ENCODE measurements around the gene CDH8.
"Not testable (repeated sequence)": the region's sequence is repeated elsewhere in the genome, so short reads cannot be mapped to it uniquely, and the experiment has no call there.

CDH8 gene

DNA sequence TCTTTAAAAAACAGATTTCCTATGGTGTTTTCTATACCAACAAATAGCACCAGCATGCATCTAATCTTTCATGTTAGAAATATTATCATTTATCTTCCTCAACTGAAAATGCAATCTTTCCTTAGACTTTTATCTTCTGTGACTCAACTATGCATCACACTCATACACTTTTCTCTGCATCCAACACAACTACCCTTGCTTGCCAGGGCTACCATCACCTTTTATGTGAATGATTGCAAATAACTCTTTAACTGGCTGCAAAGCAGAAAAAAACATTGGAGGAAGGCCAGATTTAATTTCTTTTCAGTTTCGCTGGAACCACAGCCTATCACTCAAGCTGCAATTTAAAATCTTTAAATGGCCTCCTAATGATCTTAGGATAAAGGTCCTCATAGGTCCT is 212.9 kb downstream of the CDH8 start:
- Mint-ChIP-seq H3K27ac (no peak overlapping the region), H3K9me3 (peaks cover 11% of the 10 kb centered on the region), H3K36me3 (ENCODE audit: low read depth) (no peaks in the 10 kb centered on the region), H3K4me1 (ENCODE audit: low read depth) (no peaks in the 10 kb centered on the region), H3K27me3 (ENCODE audit: low read depth) (no peaks in the 10 kb centered on the region), H3K4me3 (no peak overlapping the region)

DNA sequence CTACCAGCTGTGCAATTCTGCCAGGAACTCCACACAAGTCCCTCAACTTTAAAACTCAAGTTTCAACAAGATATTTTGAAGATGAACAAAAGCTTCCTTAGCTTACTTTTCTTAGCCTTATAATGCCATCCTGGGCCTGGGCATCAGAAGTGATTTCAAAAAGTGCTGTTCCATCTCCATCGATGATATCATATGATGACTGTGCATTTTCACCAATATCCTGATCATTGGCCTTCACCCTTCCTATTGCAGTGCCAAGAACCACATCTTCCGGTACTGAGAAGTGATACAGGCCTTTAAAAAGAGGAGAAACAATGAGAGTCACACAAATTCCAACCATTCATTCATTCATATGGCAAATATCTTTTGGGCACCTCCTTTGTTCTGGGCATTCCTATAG is 215.4 kb downstream of the CDH8 start:
- Mint-ChIP-seq H3K9me3 (peaks cover 10% of the 10 kb centered on the region), H3K4me1 (ENCODE audit: low read depth) (no peaks in the 10 kb centered on the region), H3K36me3 (ENCODE audit: low read depth) (no peaks in the 10 kb centered on the region), H3K4me3 (no peak overlapping the region), H3K27ac (no peak overlapping the region), H3K27me3 (ENCODE audit: low read depth) (no peaks in the 10 kb centered on the region)

DNA sequence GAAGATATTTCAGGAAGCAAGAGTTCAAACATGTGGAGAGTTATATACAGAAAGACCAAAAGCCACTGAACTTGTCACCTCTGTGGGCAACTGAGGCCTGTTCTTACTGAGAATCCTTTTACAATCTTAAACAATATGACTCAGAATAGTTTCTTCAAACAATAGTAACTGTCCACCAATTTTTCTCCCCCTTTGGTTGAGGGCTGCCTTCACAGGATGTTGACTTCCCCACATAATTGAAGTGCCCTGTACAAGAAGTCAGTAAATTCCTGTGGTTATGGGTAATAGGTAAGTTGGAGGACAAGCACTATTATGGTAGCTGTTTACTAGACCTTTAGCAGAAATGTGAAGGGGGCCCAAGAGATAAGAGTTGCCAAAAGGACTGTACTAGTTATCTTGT is 215.8 kb downstream of the CDH8 start:
- Mint-ChIP-seq H3K27ac (no peak overlapping the region), H3K4me3 (no peak overlapping the region), H3K27me3 (ENCODE audit: low read depth) (no peaks in the 10 kb centered on the region), H3K4me1 (ENCODE audit: low read depth) (no peaks in the 10 kb centered on the region), H3K36me3 (ENCODE audit: low read depth) (no peaks in the 10 kb centered on the region), H3K9me3 (peaks cover 10% of the 10 kb centered on the region)

DNA sequence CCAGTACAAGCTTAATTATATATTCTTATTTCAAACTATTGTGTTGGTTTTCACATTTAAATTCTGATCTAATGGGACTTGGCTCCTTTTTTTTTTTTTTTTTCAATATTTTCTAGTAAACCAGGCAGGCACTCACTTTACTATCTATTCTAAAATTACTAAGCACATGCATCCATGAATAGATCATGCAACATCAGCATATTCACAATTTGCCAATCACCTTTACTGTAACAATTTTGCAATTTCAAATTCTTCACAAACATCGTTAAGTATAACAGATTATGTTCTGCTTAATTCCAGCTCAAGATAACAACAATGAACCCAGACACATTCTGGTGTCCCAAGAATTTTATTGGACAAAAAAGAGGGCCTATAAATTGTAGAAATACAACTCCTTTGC is 217.4 kb downstream of the CDH8 start:
- Mint-ChIP-seq H3K27ac (no peak overlapping the region), H3K9me3 (peaks cover 10% of the 10 kb centered on the region), H3K27me3 (ENCODE audit: low read depth) (no peaks in the 10 kb centered on the region), H3K36me3 (ENCODE audit: low read depth) (no peaks in the 10 kb centered on the region), H3K4me1 (ENCODE audit: low read depth) (no peaks in the 10 kb centered on the region), H3K4me3 (no peak overlapping the region)

DNA sequence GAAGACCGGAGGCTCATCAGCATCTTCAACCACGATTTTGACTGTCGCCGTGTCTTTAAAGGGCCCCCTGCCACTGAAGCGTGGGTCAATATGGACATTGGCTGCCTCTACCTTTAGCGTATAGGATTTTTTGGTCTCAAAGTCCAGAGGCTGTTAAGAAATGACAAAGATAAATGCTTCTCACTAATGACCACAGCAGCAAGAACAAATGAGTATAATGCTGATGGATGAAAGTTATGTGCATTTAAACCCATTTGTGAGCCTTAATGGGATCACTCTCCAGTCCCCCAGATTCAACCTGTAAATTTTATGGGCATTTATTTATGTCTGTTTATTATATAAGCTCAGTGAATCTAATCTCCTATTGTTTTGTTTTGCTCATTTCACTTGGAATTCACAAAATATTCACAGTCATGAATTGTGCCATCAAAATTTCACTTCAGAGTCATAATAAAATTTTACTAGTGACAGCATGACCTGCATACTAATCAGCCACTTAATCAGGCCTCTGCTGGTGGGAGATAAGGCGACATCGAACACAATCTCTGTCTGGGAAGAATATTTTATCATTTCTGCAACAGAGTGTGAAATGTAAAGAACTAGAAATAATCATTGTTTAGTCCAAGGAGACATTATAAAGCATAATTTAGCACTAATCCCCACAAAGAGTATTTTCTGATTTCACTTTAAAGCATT is 218.5 kb downstream of the CDH8 start:
- Mint-ChIP-seq H3K27ac (no peak overlapping the region), H3K27me3 (ENCODE audit: low read depth) (no peaks in the 10 kb centered on the region), H3K9me3 (peaks cover 7% of the 10 kb centered on the region), H3K4me3 (no peak overlapping the region), H3K4me1 (ENCODE audit: low read depth) (no peaks in the 10 kb centered on the region), H3K36me3 (ENCODE audit: low read depth) (no peaks in the 10 kb centered on the region)

DNA sequence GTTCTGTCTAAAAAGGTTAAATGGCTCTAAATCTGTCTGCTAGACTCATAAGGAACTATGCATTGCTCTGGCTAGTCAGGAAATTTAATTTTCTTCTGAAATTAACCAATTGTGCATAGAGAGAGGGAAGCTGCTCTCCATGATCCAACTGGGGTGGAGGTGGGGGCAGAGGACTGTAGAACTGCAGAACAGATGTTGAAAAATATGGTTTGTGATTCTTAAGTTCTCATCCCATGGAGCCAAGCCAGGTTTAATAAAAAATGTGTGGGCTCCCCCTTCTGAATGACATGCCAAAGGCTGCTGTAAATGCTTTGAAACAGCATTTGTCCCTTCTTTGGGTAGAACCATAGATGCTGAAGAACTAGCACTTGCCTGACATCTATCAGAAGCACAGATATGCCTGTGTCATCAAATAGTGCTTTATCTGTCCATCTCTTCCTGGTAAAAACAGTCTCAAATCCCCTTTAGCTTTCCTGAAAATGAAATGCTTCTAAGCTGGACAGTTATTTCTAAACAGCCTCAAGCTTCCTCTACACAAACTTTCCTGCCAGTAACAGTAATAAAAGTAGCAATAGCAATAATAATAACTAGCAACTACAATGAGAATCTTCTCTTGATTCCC is 221.4 kb downstream of the CDH8 start:
- H3K4me1 Mint-ChIP-seq (ENCODE audit: low read depth) = no peaks in the 10 kb centered on the region
- no peak overlapping the region for H3K27ac Mint-ChIP-seq
- H3K4me3 Mint-ChIP-seq = no peak overlapping the region
- no peaks in the 10 kb centered on the region for H3K36me3 Mint-ChIP-seq (ENCODE audit: low read depth)
- H3K9me3 Mint-ChIP-seq = peaks cover 3% of the 10 kb centered on the region
- no peaks in the 10 kb centered on the region for H3K27me3 Mint-ChIP-seq (ENCODE audit: low read depth)

DNA sequence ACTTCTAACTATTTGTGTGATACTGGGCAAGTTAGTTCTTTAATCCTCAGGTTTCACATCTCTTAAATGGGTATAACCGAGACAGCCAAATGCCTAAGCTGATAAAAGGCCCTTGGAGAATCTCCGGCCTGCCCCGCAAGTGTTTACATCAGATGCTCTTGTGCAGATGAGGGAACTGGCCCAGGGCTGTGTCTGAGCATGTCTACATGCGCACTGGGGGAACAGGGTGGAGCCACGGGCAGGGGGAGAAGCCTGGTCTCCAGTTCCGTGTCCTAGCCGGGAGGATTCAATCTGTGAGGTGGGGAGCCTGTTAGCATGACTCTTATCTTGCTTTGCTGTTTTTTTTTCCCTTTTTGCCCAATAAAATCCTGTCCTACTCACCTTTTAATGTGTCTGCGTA is 222.9 kb downstream of the CDH8 start:
- H3K4me1 Mint-ChIP-seq (ENCODE audit: low read depth) = no peaks in the 10 kb centered on the region
- no peak overlapping the region for H3K4me3 Mint-ChIP-seq
- H3K9me3 Mint-ChIP-seq = peaks cover 3% of the 10 kb centered on the region
- no peak overlapping the region for H3K27ac Mint-ChIP-seq
- no peaks in the 10 kb centered on the region for H3K36me3 Mint-ChIP-seq (ENCODE audit: low read depth)
- H3K27me3 Mint-ChIP-seq (ENCODE audit: low read depth) = no peaks in the 10 kb centered on the region

DNA sequence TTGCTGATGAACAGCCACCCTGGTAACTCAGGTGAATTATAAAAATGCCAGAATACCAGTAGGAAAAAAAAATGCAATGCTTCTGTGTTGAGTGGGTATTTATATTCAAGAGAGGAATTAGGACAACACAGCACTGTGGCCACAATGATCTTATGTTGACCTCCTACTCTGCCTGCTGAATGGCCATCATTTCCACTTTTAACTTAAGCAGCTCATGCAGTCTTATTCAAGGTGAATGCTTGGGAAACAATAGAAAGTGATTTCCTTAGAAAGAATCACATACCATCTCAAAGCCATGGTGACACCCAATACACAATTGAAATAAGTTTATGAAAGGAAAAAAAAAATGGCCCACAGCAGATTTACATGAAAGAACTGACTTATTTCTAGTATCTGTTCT is 224.0 kb downstream of the CDH8 start:
- H3K9me3 Mint-ChIP-seq = peaks cover 3% of the 10 kb centered on the region
- no peaks in the 10 kb centered on the region for H3K36me3 Mint-ChIP-seq (ENCODE audit: low read depth)
- no peaks in the 10 kb centered on the region for H3K4me1 Mint-ChIP-seq (ENCODE audit: low read depth)

DNA sequence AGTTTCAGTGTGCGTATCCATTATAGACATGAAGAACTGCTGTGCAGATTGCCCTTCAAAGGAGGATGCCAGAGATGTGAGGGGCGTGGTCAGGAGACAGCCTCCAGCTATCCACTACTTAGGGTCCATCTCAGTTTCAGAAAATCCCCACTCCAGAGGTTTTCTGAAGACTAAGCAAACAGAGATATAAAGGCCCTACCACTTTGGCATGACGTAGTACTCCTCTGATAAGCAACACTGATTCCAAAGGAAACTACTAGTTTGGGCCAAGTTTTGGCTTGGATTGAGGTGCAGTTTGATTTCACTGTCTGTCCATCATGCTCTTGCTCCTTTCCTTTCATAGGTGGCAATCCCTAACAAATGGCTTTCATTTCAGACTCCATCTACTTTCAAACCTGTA is 228.7 kb downstream of the CDH8 start:
- Mint-ChIP-seq H3K4me1 (ENCODE audit: low read depth) (no peaks in the 10 kb centered on the region), H3K9me3 (no peaks in the 10 kb centered on the region), H3K4me3 (no peak overlapping the region), H3K27ac (no peak overlapping the region), H3K27me3 (ENCODE audit: low read depth) (no peaks in the 10 kb centered on the region), H3K36me3 (ENCODE audit: low read depth) (no peaks in the 10 kb centered on the region)

More for the DNA sequence above, 224.0 kb downstream of the CDH8 start:
- no peak overlapping the region for H3K4me3 Mint-ChIP-seq
- no peak overlapping the region for H3K27ac Mint-ChIP-seq
- H3K27me3 Mint-ChIP-seq (ENCODE audit: low read depth) = no peaks in the 10 kb centered on the region

DNA sequence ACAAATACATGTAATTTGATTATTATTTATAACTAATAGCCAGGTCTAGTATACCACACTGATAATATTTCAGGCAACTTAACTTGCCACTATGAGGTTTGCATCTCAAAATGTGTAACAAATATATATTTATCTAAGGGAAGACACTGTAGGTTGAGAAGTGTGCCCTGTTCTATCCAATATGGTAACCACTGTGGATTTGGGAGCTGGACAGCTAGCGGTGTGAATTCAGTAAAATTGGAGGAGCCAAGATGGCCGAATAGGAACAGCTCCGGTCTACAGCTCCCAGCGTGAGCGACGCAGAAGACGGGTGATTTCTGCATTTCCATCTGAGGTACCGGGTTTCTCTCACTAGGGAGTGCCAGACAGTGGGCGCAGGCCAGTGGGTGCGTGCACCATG is 235.0 kb downstream of the CDH8 start:
- H3K27me3 Mint-ChIP-seq (ENCODE audit: low read depth); H3K4me1 Mint-ChIP-seq (ENCODE audit: low read depth): not testable (repeated sequence)

DNA sequence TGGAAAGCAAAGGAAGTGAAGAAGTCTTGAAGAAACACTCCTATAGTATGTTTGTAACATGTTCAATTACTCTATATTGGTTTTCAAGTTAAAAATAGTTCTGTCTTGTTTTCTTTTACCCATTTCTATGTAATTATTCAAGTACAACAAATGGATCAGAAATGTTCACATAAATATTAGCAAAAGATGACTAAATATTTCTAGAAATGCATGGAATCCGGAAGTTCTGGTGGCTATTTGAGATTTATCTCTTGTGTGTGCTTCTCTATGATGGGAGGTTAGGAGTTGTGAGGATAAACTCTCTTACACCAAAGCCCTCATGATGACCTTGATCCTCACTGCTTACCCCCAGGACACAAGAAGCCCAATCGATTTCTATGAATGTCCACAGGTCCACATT is 237.5 kb downstream of the CDH8 start:
- H3K27me3 Mint-ChIP-seq (ENCODE audit: low read depth) = no peaks in the 10 kb centered on the region
- no peak overlapping the region for H3K4me3 Mint-ChIP-seq
- no peak overlapping the region for H3K27ac Mint-ChIP-seq
- H3K36me3 Mint-ChIP-seq (ENCODE audit: low read depth) = no peaks in the 10 kb centered on the region
- H3K4me1 Mint-ChIP-seq (ENCODE audit: low read depth) = no peaks in the 10 kb centered on the region
- H3K9me3 Mint-ChIP-seq = peaks cover 21% of the 10 kb centered on the region

More for the DNA sequence above, 235.0 kb downstream of the CDH8 start:
- not testable (repeated sequence) for H3K4me3 Mint-ChIP-seq; H3K27ac Mint-ChIP-seq; H3K36me3 Mint-ChIP-seq (ENCODE audit: low read depth)
- peaks cover 18% of the 10 kb centered on the region for H3K9me3 Mint-ChIP-seq

DNA sequence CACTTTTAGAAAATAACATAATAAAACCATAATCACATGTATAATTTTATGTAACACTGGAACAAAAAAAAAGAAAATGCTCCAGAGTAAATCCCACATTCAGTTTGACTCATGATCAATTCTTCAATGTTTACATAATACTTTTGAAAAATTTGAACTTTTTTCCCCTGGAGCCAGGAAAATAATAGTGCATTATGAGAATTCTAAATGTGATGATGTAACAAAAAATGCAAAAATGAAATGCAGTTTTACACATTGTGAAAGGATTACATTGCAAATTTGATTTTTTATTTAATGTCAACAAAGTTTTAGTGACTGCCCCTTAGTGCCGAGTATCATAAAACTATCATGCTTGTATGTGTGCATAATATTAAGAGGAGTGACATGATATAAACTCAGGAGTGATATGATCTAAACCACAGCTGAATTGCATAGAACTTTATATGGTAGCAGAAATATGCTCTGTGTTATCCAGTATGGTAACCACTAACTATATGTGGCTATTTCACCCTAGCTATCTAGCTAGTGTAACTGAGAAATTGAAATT is 238.2 kb downstream of the CDH8 start:
- Mint-ChIP-seq H3K4me3 (no peak overlapping the region), H3K4me1 (ENCODE audit: low read depth) (no peaks in the 10 kb centered on the region), H3K27me3 (ENCODE audit: low read depth) (no peaks in the 10 kb centered on the region), H3K36me3 (ENCODE audit: low read depth) (no peaks in the 10 kb centered on the region), H3K9me3 (peaks cover 26% of the 10 kb centered on the region), H3K27ac (no peak overlapping the region)

DNA sequence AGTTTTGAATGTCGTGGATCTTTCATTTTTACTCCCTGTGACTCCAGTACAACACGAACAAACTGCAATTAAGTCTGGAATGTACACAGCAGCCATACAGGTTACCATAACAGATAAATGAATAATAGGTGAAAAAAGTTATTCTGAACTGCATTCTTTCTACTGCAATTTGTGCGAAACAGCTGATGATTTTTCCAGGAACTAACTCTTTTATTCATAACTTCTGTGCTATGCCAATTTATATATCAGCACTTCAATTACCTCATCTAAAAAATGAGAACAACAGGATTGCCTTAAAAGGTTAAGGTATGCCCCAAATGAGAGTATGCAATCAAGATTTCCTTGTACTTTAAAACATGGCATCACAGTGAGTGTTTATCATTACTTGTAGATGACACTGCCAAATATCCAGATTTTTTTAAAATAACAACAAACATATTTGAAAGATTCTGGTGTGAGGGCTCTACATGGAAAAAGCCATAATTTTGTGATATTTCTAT is 238.9 kb downstream of the CDH8 start:
- H3K9me3 Mint-ChIP-seq = peaks cover 29% of the 10 kb centered on the region
- no peak overlapping the region for H3K4me3 Mint-ChIP-seq
- no peaks in the 10 kb centered on the region for H3K4me1 Mint-ChIP-seq (ENCODE audit: low read depth)
- no peaks in the 10 kb centered on the region for H3K27me3 Mint-ChIP-seq (ENCODE audit: low read depth)
- H3K27ac Mint-ChIP-seq = no peak overlapping the region
- no peaks in the 10 kb centered on the region for H3K36me3 Mint-ChIP-seq (ENCODE audit: low read depth)

DNA sequence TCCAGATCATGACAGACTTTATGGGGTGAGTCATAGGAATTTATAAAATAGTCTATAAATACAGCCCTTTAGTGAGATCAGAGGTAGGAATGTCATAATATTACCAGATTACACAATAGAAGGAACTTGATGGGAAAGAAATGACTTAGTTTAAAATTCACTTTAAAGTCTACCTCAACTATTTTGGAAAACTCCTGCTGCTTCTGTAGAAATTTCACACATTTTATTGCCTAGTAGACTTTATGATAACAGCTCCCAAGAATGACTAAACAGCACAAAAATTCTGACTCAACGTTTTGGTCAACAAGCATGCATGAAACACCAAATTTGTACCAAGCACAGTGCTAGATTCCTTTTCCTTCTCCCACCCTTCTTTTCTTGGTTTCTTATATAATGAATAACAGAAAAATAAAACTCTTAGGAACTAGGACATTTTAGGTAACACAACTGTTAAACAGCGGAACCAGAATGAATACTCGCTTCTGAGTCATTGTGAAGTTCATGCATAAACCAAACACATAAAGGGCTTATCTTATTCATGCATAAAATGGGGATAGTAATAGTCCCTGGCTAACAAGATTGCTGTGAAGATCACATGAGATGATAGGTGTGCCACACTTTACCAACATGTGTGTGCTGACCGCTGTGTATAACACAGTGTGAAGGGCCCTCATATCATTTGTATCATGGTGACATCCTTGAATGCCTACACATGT is 243.9 kb downstream of the CDH8 start:
- Mint-ChIP-seq H3K27ac (no peak overlapping the region), H3K36me3 (ENCODE audit: low read depth) (no peaks in the 10 kb centered on the region), H3K9me3 (peaks cover 29% of the 10 kb centered on the region), H3K4me1 (ENCODE audit: low read depth) (no peaks in the 10 kb centered on the region), H3K4me3 (no peak overlapping the region), H3K27me3 (ENCODE audit: low read depth) (no peaks in the 10 kb centered on the region)

DNA sequence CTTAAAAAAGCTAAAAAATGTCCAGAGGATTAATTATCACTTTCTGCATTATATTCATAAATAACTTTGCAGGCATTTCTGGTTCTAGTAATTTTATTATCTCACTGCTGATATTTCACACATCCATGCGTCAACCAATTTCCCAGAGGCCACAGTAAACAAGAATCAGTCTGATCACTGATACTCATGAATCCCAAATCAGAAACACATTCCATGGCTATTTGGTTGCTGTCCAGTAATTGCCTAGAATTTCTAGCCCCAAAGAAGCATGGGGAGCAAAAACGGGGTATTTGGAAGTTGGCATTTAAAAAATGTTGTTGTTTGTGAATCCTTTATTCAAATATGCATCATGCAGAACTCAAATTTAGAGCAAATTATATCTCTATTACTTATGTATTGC is 244.8 kb downstream of the CDH8 start:
- Mint-ChIP-seq H3K4me3 (no peak overlapping the region), H3K36me3 (ENCODE audit: low read depth) (no peaks in the 10 kb centered on the region)

More for the DNA sequence above, 244.8 kb downstream of the CDH8 start:
- no peaks in the 10 kb centered on the region for H3K27me3 Mint-ChIP-seq (ENCODE audit: low read depth)
- no peaks in the 10 kb centered on the region for H3K4me1 Mint-ChIP-seq (ENCODE audit: low read depth)
- H3K9me3 Mint-ChIP-seq = peaks cover 26% of the 10 kb centered on the region
- H3K27ac Mint-ChIP-seq = no peak overlapping the region
